Fibroblast of skin of left quadriceps (primary cell): ENCODE results near the gene EHD2.
"Not testable (repeated sequence)": the region's sequence is repeated elsewhere in the genome, so short reads cannot be mapped to it uniquely, and the experiment has no call there.

ENCODE experiments used
- DNase-seq, 2 experiments: peaks; one replicate each; pipeline ENCODE4 v3.0.0-alpha.2; 2013; ENCODE audit warnings: low read depth in 2 of 2

EHD2 gene

GRCh38 chr19:47768604-47769003 is 55.4 kb downstream of the EHD2 start:
- DNase-seq: no peak

- no peak for DNase-seq
Observed at GRCh38 chr19:47769534-47769933, 56.3 kb downstream of the EHD2 start.

- not testable (repeated sequence) for DNase-seq
Observed at GRCh38 chr19:47771291-47771690, 58.1 kb downstream of the EHD2 start.

- no peak for DNase-seq
Observed at GRCh38 chr19:47776568-47776967, 63.3 kb downstream of the EHD2 start.

- not testable (repeated sequence) for DNase-seq
Observed at GRCh38 chr19:47777245-47778048, 64.2 kb downstream of the EHD2 start.

GRCh38 chr19:47778049-47778953 is 65.1 kb downstream of the EHD2 start, which contains the start of gene SELENOW:
Gene SELENOW (plus strand): TSS chr19:47778703. CDS start chr19:47778786, 83 bp downstream.
- peak; percentile 49 to 52 for DNase-seq

- DNase-seq: no peak
Observed at GRCh38 chr19:47778954-47779351, 65.7 kb downstream of the EHD2 start.

- DNase-seq: no peak
Observed at GRCh38 chr19:47779524-47780214, 66.4 kb downstream of the EHD2 start.

- DNase-seq: no peak
Observed at GRCh38 chr19:47780215-47780551, 67.0 kb downstream of the EHD2 start.

GRCh38 chr19:47781590-47782262 is 68.5 kb downstream of the EHD2 start:
- no peak for DNase-seq

GRCh38 chr19:47786566-47786965 is 73.3 kb downstream of the EHD2 start:
- DNase-seq: no peak

GRCh38 chr19:47787307-47787706 is 74.1 kb downstream of the EHD2 start:
- not testable (repeated sequence) for DNase-seq

- DNase-seq: not testable (repeated sequence)
Observed at GRCh38 chr19:47789811-47790210, 76.6 kb downstream of the EHD2 start.

GRCh38 chr19:47790398-47790814 is 77.2 kb downstream of the EHD2 start:
- DNase-seq: peak in 1 of 2 experiments; percentile 24

GRCh38 chr19:47792616-47793015 is 79.4 kb downstream of the EHD2 start:
- no peak for DNase-seq
